Activated B cell treated with CpG ODN at 0.5 μM for 24 hours (primary cell): ENCODE measurements around the gene GSC2. TPM values are rescaled to one million over a fixed set of nuclear protein-coding genes. Genes with fewer than 3 reads are reported as not detected.
A peak's percentile ranks its signal among the peaks of the same experiment; 100 is the strongest.

Source experiments
- ATAC-seq: fragments of 200-7000 bp; cut with Tn5 transposase; one replicate; pipeline ENCODE4 v1.10.0; 2021; ENCODE audit warnings: low read depth, mild to moderate bottlenecking, moderate library complexity
- CTCF ChIA-PET: fragments of 350-600 bp; sonication (Branson Sonifier 250); formaldehyde crosslinking; loops from one replicate; lab custom pipeline; 2021; ENCODE audit warnings: antibody characterized with exemption; lab: Charles Lee
- POLR2A ChIA-PET: fragments of 350-600 bp; sonication (Branson Sonifier 250); formaldehyde crosslinking; loops from one replicate; lab custom pipeline; 2021; ENCODE audit warnings: antibody characterized with exemption; lab: Charles Lee
- DNase-seq: peaks from one replicate; pipeline ENCODE4 v3.0.0; 2022
- H3K27ac Mint-ChIP-seq: one replicate; pipeline ENCODE4 v1.8.0; 2020; ENCODE audit warnings: mixed read lengths
- H3K27me3 Mint-ChIP-seq: one replicate; pipeline ENCODE4 v1.8.0; 2021; ENCODE audit warnings: mixed read lengths
- H3K36me3 Mint-ChIP-seq: one replicate; pipeline ENCODE4 v1.8.0; 2021; ENCODE audit warnings: low read depth, mixed read lengths
- H3K4me1 Mint-ChIP-seq: one replicate; pipeline ENCODE4 v1.8.0; 2021; ENCODE audit warnings: mixed read lengths
- H3K4me3 Mint-ChIP-seq: one replicate; pipeline ENCODE4 v1.8.0; 2020; ENCODE audit warnings: mild to moderate bottlenecking, mixed read lengths
- H3K9me3 Mint-ChIP-seq: one replicate; pipeline ENCODE4 v1.8.0; 2020; ENCODE audit warnings: mixed read lengths
- CTCF ChIP-seq: fragments of 200-600 bp; IDR thresholded peaks from one replicate; pipeline ENCODE4 v1.8.0; 2022; ENCODE audit warnings: antibody characterized with exemption, mild to moderate bottlenecking
- intact Hi-C: fragments of 100-400 bp; cut with micrococcal nuclease; formaldehyde crosslinking; loops from one replicate; pipeline ENCODE4 v1.15.1; 2024
- total RNA-seq: library from RNA; stranded (reverse); gene quantifications from 2 replicates; pipeline ENCODE4 v1.2.3, GENCODE V29; 2022

GSC2 gene
- total RNA-seq, 1 donor from 2014 or later, result not detected

GRCh38 chr22:19111584-19111983, 38.5 kb downstream of the GSC2 start:
- Mint-ChIP-seq H3K36me3 (peaks cover 19% of the 10 kb centered on the region), H3K27ac (peak overlapping the region; percentile 31), H3K4me3 (no peak overlapping the region), H3K4me1 (peaks cover 72% of the 10 kb centered on the region), H3K27me3 (no peaks in the 10 kb centered on the region), H3K9me3 (no peaks in the 10 kb centered on the region)
- ChIA-PET POLR2A (interaction anchor here (0.7 kb wide), 1 partner anchor 26 kb away, joined by 3 read pairs; no protein-coding TSS in a partner anchor), CTCF (no interaction called here)
- DNase-seq (no peak), ATAC-seq (no peak)
- intact Hi-C loops, result no loop called here
- TF ChIP-seq CTCF, result no peak

- no peaks in the 10 kb centered on the region for H3K9me3 Mint-ChIP-seq
- peaks cover 16% of the 10 kb centered on the region for H3K36me3 Mint-ChIP-seq
- no peak for DNase-seq
- no peaks in the 10 kb centered on the region for H3K27me3 Mint-ChIP-seq
- H3K4me1 Mint-ChIP-seq, result peaks cover 72% of the 10 kb centered on the region
- POLR2A ChIA-PET, result interaction anchor here (0.7 to 1.1 kb wide), 3 partner anchors 8 to 26 kb away, joined by 3 to 5 read pairs (median 3); partner anchors contain the start of gene DGCR2
- no peak overlapping the region for H3K4me3 Mint-ChIP-seq
- CTCF ChIA-PET, result interaction anchor here (0.8 kb wide), 1 partner anchor 11 kb away, joined by 3 read pairs; the partner anchor contains the start of gene DGCR2
- no peak for ATAC-seq
- H3K27ac Mint-ChIP-seq, result peak overlapping the region; percentile 31
- TF ChIP-seq CTCF, result no peak
- intact Hi-C loops, result no loop called here
Measured at GRCh38 chr22:19111140-19111539, 39.0 kb downstream of the GSC2 start.

GRCh38 chr22:19110646-19111045, 39.4 kb downstream of the GSC2 start:
- CTCF ChIA-PET, result interaction anchor here (0.8 kb wide), 2 partner anchors 12 to 34 kb away, joined by 3 read pairs; partner anchors contain the start of genes DGCR2 and ESS2
- Mint-ChIP-seq H3K36me3 (peaks cover 12% of the 10 kb centered on the region), H3K27ac (peak overlapping the region; percentile 31), H3K4me1 (peaks cover 72% of the 10 kb centered on the region), H3K27me3 (no peaks in the 10 kb centered on the region), H3K4me3 (no peak overlapping the region), H3K9me3 (no peaks in the 10 kb centered on the region)
- POLR2A ChIA-PET, result interaction anchor here (0.6 to 1.1 kb wide), 3 partner anchors 8 to 365 kb away, joined by 3 to 5 read pairs (median 4); partner anchors contain the start of gene DGCR2
- DNase-seq, result no peak
- TF ChIP-seq CTCF, result no peak
- intact Hi-C loops, result no loop called here
- no peak for ATAC-seq

- Mint-ChIP-seq H3K4me1 (peaks cover 66% of the 10 kb centered on the region), H3K9me3 (no peaks in the 10 kb centered on the region), H3K4me3 (peak overlapping the region; percentile 67), H3K27ac (peak overlapping the region; percentile 85), H3K27me3 (no peaks in the 10 kb centered on the region), H3K36me3 (peaks cover 7% of the 10 kb centered on the region)
- no peak for ATAC-seq
- no peak for TF ChIP-seq CTCF
- CTCF ChIA-PET, result interaction anchor here (0.8 kb wide), 1 partner anchor 35 kb away, joined by 3 read pairs; the partner anchor contains the start of gene ESS2
- intact Hi-C loops, result no loop called here
- POLR2A ChIA-PET, result interaction anchor here (0.6 to 1.1 kb wide), 3 partner anchors 9 to 366 kb away, joined by 3 to 5 read pairs (median 4); partner anchors contain the start of gene DGCR2
- DNase-seq, result no peak
Measured at GRCh38 chr22:19110064-19110458, 40.0 kb downstream of the GSC2 start.

GRCh38 chr22:19109198-19110063, 40.7 kb downstream of the GSC2 start:
- no peak for TF ChIP-seq CTCF
- no peak for DNase-seq
- Mint-ChIP-seq H3K4me1 (peaks cover 60% of the 10 kb centered on the region), H3K36me3 (peaks cover 3% of the 10 kb centered on the region), H3K9me3 (no peaks in the 10 kb centered on the region), H3K27ac (peak overlapping the region; percentile 85), H3K27me3 (no peaks in the 10 kb centered on the region), H3K4me3 (peak overlapping the region; percentile 67)
- ChIA-PET POLR2A (no interaction called here), CTCF (interaction anchor here (0.8 kb wide), 1 partner anchor 35 kb away, joined by 3 read pairs; the partner anchor contains the start of gene ESS2)
- peak; percentile 95 for ATAC-seq
- intact Hi-C loops, result loop anchor here (1.0 kb wide), 2 partner anchors 13 to 35 kb away; partner anchors contain the start of genes DGCR2 and ESS2
